Measurements from ENCODE around the gene SEZ6. TPM values are rescaled to one million over a fixed set of nuclear protein-coding genes. Genes with fewer than 3 reads are reported as not detected.

SEZ6 gene
- total RNA-seq, 1 experiment from 2014 or later, result 2.6 TPM

- ChIA-PET CTCF (interaction anchor here (1.6 kb wide), 1 partner anchor 138 kb away, joined by 8 read pairs; no protein-coding TSS in a partner anchor), POLR2A (ENCODE audit: low non-redundant PET) (no interaction called here)
- H3K36me3 ChIP-seq (ENCODE audit: insufficient read depth, low read length, poor library complexity, severe bottlenecking), result no peaks in the 10 kb centered on the region
- intact Hi-C loops (cut with micrococcal nuclease; ENCODE audit: unreplicated experiment), result no loop called here
- no peak for DNase-seq (ENCODE audit: low spot score)
- H3K4me3 ChIP-seq (ENCODE audit: low read depth, low read length, poor library complexity, severe bottlenecking), result no peak overlapping the region
- no peaks in the 10 kb centered on the region for H3K27me3 ChIP-seq (replicated peaks; ENCODE audit: insufficient read depth, low read depth, low read length, poor library complexity)
- no peak overlapping the region for H3K27ac ChIP-seq (ENCODE audit: low read depth, low read length, poor library complexity, severe bottlenecking)
- no TSS peak for BruUV-seq (replicated peaks)
- H3K4me1 ChIP-seq (ENCODE audit: insufficient read depth, low read length, poor library complexity, severe bottlenecking), result peaks cover 40% of the 10 kb centered on the region
- no peaks in the 10 kb centered on the region for H3K9me3 ChIP-seq (ENCODE audit: low read depth, low read length, poor library complexity, severe bottlenecking)
- TF ChIP-seq CTCF (conservative IDR thresholded peaks at IDR 0.05; ENCODE audit: low read depth, low read length) (no peak), EZH2 (IDR thresholded peaks at IDR 0.05; ENCODE audit: borderline replicate concordance, low read depth, low read length, poor library complexity, severe bottlenecking) (no peak)
Observed at GRCh38 chr17:28973425-28973824, 32.4 kb downstream of the SEZ6 start.

DNA sequence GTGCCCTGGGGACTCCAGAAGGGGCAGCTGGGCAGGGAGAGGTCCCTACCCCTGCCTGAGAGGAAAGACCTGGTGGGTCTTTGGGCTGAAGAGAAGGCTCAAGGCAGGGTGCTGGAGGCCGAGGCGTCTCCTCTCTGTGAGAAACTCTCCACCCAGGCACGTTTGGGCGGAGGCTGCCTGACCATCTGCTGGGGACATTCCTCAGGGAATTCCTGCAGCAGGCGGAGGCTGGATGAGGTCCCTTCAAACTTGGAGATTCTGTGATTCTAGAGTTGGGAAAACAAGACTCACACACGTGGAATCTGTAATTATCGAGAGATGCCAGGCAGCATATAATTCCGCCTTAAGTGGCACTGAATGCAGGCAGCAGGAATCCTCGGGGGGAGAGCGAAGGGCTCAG is 33.4 kb downstream of the SEZ6 start:
- Histone ChIP-seq H3K27me3 (replicated peaks; ENCODE audit: insufficient read depth, low read depth, low read length, poor library complexity) (no peaks in the 10 kb centered on the region), H3K4me3 (ENCODE audit: low read depth, low read length, poor library complexity, severe bottlenecking) (no peak overlapping the region), H3K4me1 (ENCODE audit: insufficient read depth, low read length, poor library complexity, severe bottlenecking) (peaks cover 43% of the 10 kb centered on the region), H3K9me3 (ENCODE audit: low read depth, low read length, poor library complexity, severe bottlenecking) (no peaks in the 10 kb centered on the region), H3K27ac (ENCODE audit: low read depth, low read length, poor library complexity, severe bottlenecking) (peak overlapping the region; percentile 27), H3K36me3 (ENCODE audit: insufficient read depth, low read length, poor library complexity, severe bottlenecking) (no peaks in the 10 kb centered on the region)
- ChIA-PET CTCF (interaction anchor here (1.6 kb wide), 1 partner anchor 139 kb away, joined by 8 read pairs; no protein-coding TSS in a partner anchor), POLR2A (ENCODE audit: low non-redundant PET) (no interaction called here)
- BruUV-seq (replicated peaks), result no TSS peak
- DNase-seq (ENCODE audit: low spot score), result no peak
- TF ChIP-seq EZH2 (IDR thresholded peaks at IDR 0.05; ENCODE audit: borderline replicate concordance, low read depth, low read length, poor library complexity, severe bottlenecking) (no peak), CTCF (conservative IDR thresholded peaks at IDR 0.05; ENCODE audit: low read depth, low read length) (no peak)
- intact Hi-C loops (cut with micrococcal nuclease; ENCODE audit: unreplicated experiment), result no loop called here

GRCh38 chr17:28970879-28971278 is 35.0 kb downstream of the SEZ6 start:
- Histone ChIP-seq H3K27me3 (replicated peaks; ENCODE audit: insufficient read depth, low read depth, low read length, poor library complexity) (no peaks in the 10 kb centered on the region), H3K27ac (ENCODE audit: low read depth, low read length, poor library complexity, severe bottlenecking) (no peak overlapping the region), H3K36me3 (ENCODE audit: insufficient read depth, low read length, poor library complexity, severe bottlenecking) (no peaks in the 10 kb centered on the region), H3K4me3 (ENCODE audit: low read depth, low read length, poor library complexity, severe bottlenecking) (no peak overlapping the region), H3K9me3 (ENCODE audit: low read depth, low read length, poor library complexity, severe bottlenecking) (no peaks in the 10 kb centered on the region), H3K4me1 (ENCODE audit: insufficient read depth, low read length, poor library complexity, severe bottlenecking) (peaks cover 39% of the 10 kb centered on the region)
- POLR2A ChIA-PET (ENCODE audit: low non-redundant PET), result no interaction called here
- CTCF ChIA-PET, result no interaction called here
- intact Hi-C loops (cut with micrococcal nuclease; ENCODE audit: unreplicated experiment), result no loop called here
- no TSS peak for BruUV-seq (replicated peaks)
- DNase-seq (ENCODE audit: low spot score), result no peak
- TF ChIP-seq EZH2 (IDR thresholded peaks at IDR 0.05; ENCODE audit: borderline replicate concordance, low read depth, low read length, poor library complexity, severe bottlenecking) (no peak), CTCF (conservative IDR thresholded peaks at IDR 0.05; ENCODE audit: low read depth, low read length) (no peak)
